ENCODE measurements around the gene MBOAT1. TPM values are rescaled to one million over a fixed set of nuclear protein-coding genes. Genes with fewer than 3 reads are reported as not detected.

The MBOAT1 gene
- polyA plus RNA-seq, 1 donor (not counting 4 experiments of a cell fraction or from before 2014, with no cell fraction given) = 4.9 TPM

DNA sequence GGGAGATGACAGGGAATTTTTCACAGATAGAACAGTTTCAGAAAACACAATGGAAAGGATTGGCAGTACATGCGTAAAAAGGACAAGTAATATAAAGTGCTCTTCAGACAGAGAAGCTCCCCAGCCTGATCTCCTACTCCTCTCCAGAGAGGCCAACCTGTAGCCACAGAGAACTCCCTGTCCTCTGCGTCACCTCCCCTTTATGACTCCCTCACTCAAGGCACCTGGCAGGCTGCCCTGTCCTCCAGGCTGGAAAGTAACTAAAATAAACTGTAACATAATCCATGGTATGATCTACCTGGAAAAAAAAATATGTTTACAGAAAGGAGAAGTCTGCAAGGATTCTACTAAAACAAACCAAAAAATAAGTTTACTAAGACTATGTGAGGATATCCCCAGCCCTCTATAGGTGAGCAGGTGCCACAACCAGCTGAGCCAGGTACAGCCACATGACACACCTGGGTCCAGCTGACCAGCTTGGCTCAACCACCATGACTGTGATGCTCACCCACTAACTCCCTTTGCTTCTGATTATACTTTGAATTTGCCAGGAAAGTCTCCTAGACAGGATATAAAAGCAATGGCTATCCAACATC, 29.2 kb downstream of the MBOAT1 start:
- no peaks in the 10 kb centered on the region for H3K27me3 ChIP-seq (ENCODE audit: control insufficient read depth, extremely low read depth, insufficient read depth, low read length)
- H3K36me3 ChIP-seq (ENCODE audit: control insufficient read depth in 2 of 2, extremely low read depth in 1 of 2, insufficient read depth in 2 of 2, low read length in 2 of 2) = no peaks in the 10 kb centered on the region
- H3K27ac ChIP-seq (ENCODE audit: control insufficient read depth, insufficient read depth, low read length) = no peak overlapping the region
- no peak overlapping the region for H3K9ac ChIP-seq (ENCODE audit: control insufficient read depth, extremely low read depth, insufficient read depth, low read length)
- H4K20me1 ChIP-seq (ENCODE audit: control insufficient read depth, extremely low read depth, insufficient read depth, low read length) = no peaks in the 10 kb centered on the region
- no peak overlapping the region for H3K4me2 ChIP-seq (ENCODE audit: control insufficient read depth, extremely low read depth, insufficient read depth, low read depth, low read length)
- FAIRE-seq (no peak), DNase-seq (ENCODE audit: low read depth, low spot score) (peak; percentile 5)
- no peaks in the 10 kb centered on the region for H3K9me1 ChIP-seq (ENCODE audit: control insufficient read depth, extremely low read depth, insufficient read depth, low read length)
- no peak overlapping the region for H2AFZ ChIP-seq (ENCODE audit: control insufficient read depth, low read length)
- peaks cover 2% of the 10 kb centered on the region for H3K79me2 ChIP-seq (ENCODE audit: control insufficient read depth, insufficient read depth, low read length)
- peaks cover 9% of the 10 kb centered on the region for H3K4me1 ChIP-seq (ENCODE audit: control insufficient read depth, extremely low read depth, insufficient read depth, low read length)
- TF ChIP-seq EZH2 (IDR thresholded peaks at IDR 0.05; ENCODE audit: low read length) = no peak
- TF ChIP-seq, protein P1, sequence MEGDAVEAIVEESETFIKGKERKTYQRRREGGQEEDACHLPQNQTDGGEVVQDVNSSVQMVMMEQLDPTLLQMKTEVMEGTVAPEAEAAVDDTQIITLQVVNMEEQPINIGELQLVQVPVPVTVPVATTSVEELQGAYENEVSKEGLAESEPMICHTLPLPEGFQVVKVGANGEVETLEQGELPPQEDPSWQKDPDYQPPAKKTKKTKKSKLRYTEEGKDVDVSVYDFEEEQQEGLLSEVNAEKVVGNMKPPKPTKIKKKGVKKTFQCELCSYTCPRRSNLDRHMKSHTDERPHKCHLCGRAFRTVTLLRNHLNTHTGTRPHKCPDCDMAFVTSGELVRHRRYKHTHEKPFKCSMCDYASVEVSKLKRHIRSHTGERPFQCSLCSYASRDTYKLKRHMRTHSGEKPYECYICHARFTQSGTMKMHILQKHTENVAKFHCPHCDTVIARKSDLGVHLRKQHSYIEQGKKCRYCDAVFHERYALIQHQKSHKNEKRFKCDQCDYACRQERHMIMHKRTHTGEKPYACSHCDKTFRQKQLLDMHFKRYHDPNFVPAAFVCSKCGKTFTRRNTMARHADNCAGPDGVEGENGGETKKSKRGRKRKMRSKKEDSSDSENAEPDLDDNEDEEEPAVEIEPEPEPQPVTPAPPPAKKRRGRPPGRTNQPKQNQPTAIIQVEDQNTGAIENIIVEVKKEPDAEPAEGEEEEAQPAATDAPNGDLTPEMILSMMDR (optimal IDR thresholded peaks at IDR 0.05 in 1 of 3, IDR thresholded peaks at IDR 0.05 in 1 of 3, conservative IDR thresholded peaks at IDR 0.05 in 1 of 3; ENCODE audit: extremely low read depth in 1 of 3, insufficient read depth in 2 of 3, low read length in 3 of 3) = peak; percentile 16 to 27 (median 22)
- H3K4me3 ChIP-seq (ENCODE audit: control insufficient read depth in 2 of 3, extremely low read depth in 1 of 3, insufficient read depth in 2 of 3, low read depth in 1 of 3, low read length in 3 of 3) = no peak overlapping the region
- no peaks in the 10 kb centered on the region for H3K9me3 ChIP-seq (ENCODE audit: control insufficient read depth, low read depth, low read length)
- dilution Hi-C loops (cut with MboI; ENCODE audit: extremely low pct_ligation_motif_present, low sequenced_read_pairs) = no loop called here

DNA sequence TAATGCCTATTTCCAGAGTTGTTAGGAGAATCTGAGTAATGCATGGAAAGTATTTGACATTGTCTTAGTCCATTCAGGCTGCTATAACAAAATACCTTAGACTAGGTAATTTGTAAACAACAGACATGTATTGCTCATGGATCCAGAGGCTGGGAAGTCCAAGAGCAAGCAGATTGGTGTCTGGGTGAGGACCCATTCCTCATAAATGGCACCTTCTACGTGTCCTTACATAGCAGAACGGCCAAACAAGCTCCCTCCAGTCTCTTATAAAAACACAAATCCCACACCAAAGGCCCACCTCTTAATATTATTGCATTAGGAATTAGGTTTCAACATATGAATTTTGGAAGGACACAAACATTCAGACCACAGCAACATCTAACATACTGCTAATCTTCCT, 30.2 kb downstream of the MBOAT1 start:
- no peaks in the 10 kb centered on the region for H3K36me3 ChIP-seq (ENCODE audit: control insufficient read depth in 2 of 2, extremely low read depth in 1 of 2, insufficient read depth in 2 of 2, low read length in 2 of 2)
- no peak overlapping the region for H2AFZ ChIP-seq (ENCODE audit: control insufficient read depth, low read length)
- dilution Hi-C loops (cut with MboI; ENCODE audit: extremely low pct_ligation_motif_present, low sequenced_read_pairs) = no loop called here
- peaks cover 2% of the 10 kb centered on the region for H3K79me2 ChIP-seq (ENCODE audit: control insufficient read depth, insufficient read depth, low read length)
- DNase-seq (ENCODE audit: low read depth, low spot score) (no peak), FAIRE-seq (no peak)
- TF ChIP-seq EZH2 (IDR thresholded peaks at IDR 0.05; ENCODE audit: low read length) = no peak
- TF ChIP-seq, protein P1 (optimal IDR thresholded peaks at IDR 0.05 in 1 of 3, IDR thresholded peaks at IDR 0.05 in 1 of 3, conservative IDR thresholded peaks at IDR 0.05 in 1 of 3; ENCODE audit: extremely low read depth in 1 of 3, insufficient read depth in 2 of 3, low read length in 3 of 3) = no peak
- no peaks in the 10 kb centered on the region for H3K9me3 ChIP-seq (ENCODE audit: control insufficient read depth, low read depth, low read length)
- H3K4me1 ChIP-seq (ENCODE audit: control insufficient read depth, extremely low read depth, insufficient read depth, low read length) = peaks cover 5% of the 10 kb centered on the region
- H3K27ac ChIP-seq (ENCODE audit: control insufficient read depth, insufficient read depth, low read length) = no peak overlapping the region
- no peak overlapping the region for H3K4me3 ChIP-seq (ENCODE audit: control insufficient read depth in 2 of 3, extremely low read depth in 1 of 3, insufficient read depth in 2 of 3, low read depth in 1 of 3, low read length in 3 of 3)
- H3K27me3 ChIP-seq (ENCODE audit: control insufficient read depth, extremely low read depth, insufficient read depth, low read length) = no peaks in the 10 kb centered on the region
- H3K4me2 ChIP-seq (ENCODE audit: control insufficient read depth, extremely low read depth, insufficient read depth, low read depth, low read length) = no peak overlapping the region
- no peaks in the 10 kb centered on the region for H3K9me1 ChIP-seq (ENCODE audit: control insufficient read depth, extremely low read depth, insufficient read depth, low read length)
- H4K20me1 ChIP-seq (ENCODE audit: control insufficient read depth, extremely low read depth, insufficient read depth, low read length) = no peaks in the 10 kb centered on the region
- H3K9ac ChIP-seq (ENCODE audit: control insufficient read depth, extremely low read depth, insufficient read depth, low read length) = no peak overlapping the region
